Chondrocyte (in vitro differentiated cells): ENCODE data around the gene EPAS1. TPM values are rescaled to one million over a fixed set of nuclear protein-coding genes. Genes with fewer than 3 reads are reported as not detected.

ENCODE experiments used
- DNase-seq: peaks from one replicate; pipeline ENCODE4 v3.0.0; 2021; ENCODE audit warnings: mixed read lengths, low spot score
- H3K27ac Mint-ChIP-seq: one replicate; pipeline ENCODE4 v1.8.0; 2021; ENCODE audit warnings: mild to moderate bottlenecking, moderate library complexity, mixed read lengths; ENCODE audit not compliant: unreplicated experiment
- H3K27me3 Mint-ChIP-seq: 2 replicates; pipeline ENCODE4 v1.8.0; 2021; ENCODE audit warnings: low read depth, mixed read lengths
- H3K36me3 Mint-ChIP-seq: 2 replicates; pipeline ENCODE4 v1.8.0; 2021; ENCODE audit warnings: low read depth, mixed read lengths
- H3K4me1 Mint-ChIP-seq: 2 replicates; pipeline ENCODE4 v1.8.0; 2021; ENCODE audit warnings: low read depth, mild to moderate bottlenecking, mixed read lengths
- H3K4me3 Mint-ChIP-seq: one replicate; pipeline ENCODE4 v1.8.0; 2021; ENCODE audit warnings: mild to moderate bottlenecking, moderate library complexity, mixed read lengths; ENCODE audit not compliant: unreplicated experiment
- H3K9me3 Mint-ChIP-seq: 2 replicates; pipeline ENCODE4 v1.8.0; 2021; ENCODE audit warnings: low read depth, mixed read lengths
- CTCF ChIP-seq: fragments of 200-600 bp; sonication (generic); IDR thresholded peaks from 2 replicates; pipeline ENCODE4 v1.5.0; 2021; ENCODE audit warnings: antibody characterized with exemption, mild to moderate bottlenecking, moderate library complexity
- total RNA-seq: library from RNA; stranded (reverse); gene quantifications from 3 replicates; pipeline ENCODE4 v1.2.1, GENCODE V29; 2021

EPAS1 gene
- total RNA-seq, 1 donor from 2014 or later: 122 TPM

DNA sequence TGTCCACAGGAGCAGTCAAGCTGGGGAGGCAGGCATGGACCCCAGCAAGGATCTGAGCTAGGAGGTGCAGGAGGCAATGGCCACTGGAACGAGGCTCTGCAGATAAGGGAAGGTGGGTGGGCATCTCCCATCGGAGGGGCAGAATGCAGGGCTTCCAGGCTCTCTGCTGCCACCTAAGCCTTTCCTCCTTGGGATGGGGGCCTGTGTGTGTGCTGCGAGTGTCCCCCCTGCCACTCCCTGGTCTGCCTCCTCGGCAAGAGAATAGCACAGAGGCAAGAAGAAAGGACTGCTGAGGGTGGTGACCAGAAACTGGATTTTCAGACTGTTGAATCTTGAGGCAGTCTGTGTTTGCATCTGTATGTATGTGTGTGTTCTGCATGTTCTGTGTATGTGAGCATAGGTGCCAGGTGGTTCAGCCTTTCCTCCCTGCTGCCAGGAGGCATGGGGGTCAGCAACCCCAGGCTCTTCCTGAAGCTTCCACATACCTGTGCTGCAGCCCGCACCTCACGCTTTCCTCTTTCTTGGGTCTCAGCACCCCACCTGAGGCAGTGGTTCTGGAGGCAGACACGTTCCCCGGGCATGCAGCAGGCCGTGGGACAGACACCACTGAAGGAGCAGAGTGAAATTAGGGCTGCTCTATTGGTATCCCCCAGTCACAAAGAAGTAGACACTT is 86.7 kb downstream of the EPAS1 start:
- Mint-ChIP-seq H3K27ac (no peak overlapping the region), H3K4me1 (peaks cover 8% of the 10 kb centered on the region), H3K27me3 (no peaks in the 10 kb centered on the region), H3K4me3 (no peak overlapping the region), H3K36me3 (peaks cover 36% of the 10 kb centered on the region), H3K9me3 (no peaks in the 10 kb centered on the region)
- TF ChIP-seq CTCF: no peak
- no peak for DNase-seq

DNA sequence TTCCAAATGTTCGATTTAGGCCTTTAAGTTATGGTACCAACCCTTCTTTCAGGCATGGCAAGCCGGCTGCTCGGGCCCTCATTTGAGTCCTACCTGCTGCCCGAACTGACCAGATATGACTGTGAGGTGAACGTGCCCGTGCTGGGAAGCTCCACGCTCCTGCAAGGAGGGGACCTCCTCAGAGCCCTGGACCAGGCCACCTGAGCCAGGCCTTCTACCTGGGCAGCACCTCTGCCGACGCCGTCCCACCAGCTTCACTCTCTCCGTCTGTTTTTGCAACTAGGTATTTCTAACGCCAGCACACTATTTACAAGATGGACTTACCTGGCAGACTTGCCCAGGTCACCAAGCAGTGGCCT is 87.2 kb downstream of the EPAS1 start:
- no peak for DNase-seq
- TF ChIP-seq CTCF: no peak
- Mint-ChIP-seq H3K4me3 (no peak overlapping the region), H3K27ac (no peak overlapping the region), H3K36me3 (peaks cover 37% of the 10 kb centered on the region), H3K4me1 (peaks cover 3% of the 10 kb centered on the region), H3K9me3 (no peaks in the 10 kb centered on the region), H3K27me3 (no peaks in the 10 kb centered on the region)

GRCh38 chr2:46385786-46386577 is 88.8 kb downstream of the EPAS1 start:
- H3K27ac Mint-ChIP-seq: no peak overlapping the region
- no peak for TF ChIP-seq CTCF
- peaks cover 31% of the 10 kb centered on the region for H3K36me3 Mint-ChIP-seq
- no peak for DNase-seq
- no peaks in the 10 kb centered on the region for H3K27me3 Mint-ChIP-seq
- H3K9me3 Mint-ChIP-seq: no peaks in the 10 kb centered on the region
- no peak overlapping the region for H3K4me3 Mint-ChIP-seq
- H3K4me1 Mint-ChIP-seq: no peaks in the 10 kb centered on the region

- Mint-ChIP-seq H3K4me3 (no peak overlapping the region), H3K4me1 (no peaks in the 10 kb centered on the region)
These were observed 89.6 kb downstream of the EPAS1 start for GRCh38 chr2:46386763-46387162.

More at GRCh38 chr2:46386763-46387162, 89.6 kb downstream of the EPAS1 start:
- Mint-ChIP-seq H3K36me3 (peaks cover 30% of the 10 kb centered on the region), H3K27ac (no peak overlapping the region), H3K27me3 (no peaks in the 10 kb centered on the region), H3K9me3 (no peaks in the 10 kb centered on the region)
- no peak for DNase-seq
- no peak for TF ChIP-seq CTCF
